Ascending aorta (tissue), 2 donors: ENCODE results near the gene CA10. TPM values are rescaled to one million over a fixed set of nuclear protein-coding genes. Genes with fewer than 3 reads are reported as not detected.

ENCODE experiments used
- DNase-seq, 2 donors: peaks; one replicate each; pipeline ENCODE4 v3.0.0-alpha.2; 2019; ENCODE audit warnings: low spot score in 2 of 2
- H3K27ac ChIP-seq, 2 donors: fragments of 200-600 bp; sonication (generic); one replicate each; pipeline ENCODE4 v1.5.1; 2016 to 2017; ENCODE audit warnings: mild to moderate bottlenecking in 1 of 2
- H3K27me3 ChIP-seq: fragments of 200-600 bp; sonication (generic); one replicate; pipeline ENCODE4 v1.5.1; 2017
- H3K36me3 ChIP-seq, 2 donors: fragments of 200-600 bp; sonication (generic); one replicate each; pipeline ENCODE4 v1.5.1; 2016
- H3K4me1 ChIP-seq, 2 donors: fragments of 200-600 bp; sonication (generic); one replicate each; pipeline ENCODE4 v1.5.1; 2016 to 2017; ENCODE audit warnings: mild to moderate bottlenecking in 1 of 2
- H3K4me3 ChIP-seq, 2 donors: fragments of 200-600 bp; sonication (generic); one replicate each; pipeline ENCODE4 v1.5.1; 2016 to 2017; ENCODE audit warnings: mild to moderate bottlenecking in 1 of 2
- H3K9me3 ChIP-seq, 2 donors: fragments of 200-600 bp; sonication (generic); one replicate each; pipeline ENCODE4 v1.5.1; 2016
- intact Hi-C: fragments of 100-400 bp; cut with DNase I; formaldehyde crosslinking; loops from one replicate; pipeline ENCODE4 v1.15.1; 2023
- total RNA-seq: library from RNA; depleted of rRNA; stranded (reverse); fragments of >200 nt; gene quantifications from one replicate; pipeline ENCODE4 v1.1.0, GENCODE V29; 2016
- TF ChIP-seq, protein P1 (sequence below), 3 experiments: fragments of 200-600 bp in 2 of 3; fragments of 450-650 bp in 1 of 3; sonication (generic) in 2 of 3; IDR thresholded peaks; one replicate each; pipeline ENCODE4 v1.5.1; 2016 to 2019; ENCODE audit warnings: antibody characterized with exemption in 3 of 3, mild to moderate bottlenecking in 1 of 3, moderate library complexity in 1 of 3

CA10 gene
- total RNA-seq, 1 donor from 2014 or later: not detected

DNA sequence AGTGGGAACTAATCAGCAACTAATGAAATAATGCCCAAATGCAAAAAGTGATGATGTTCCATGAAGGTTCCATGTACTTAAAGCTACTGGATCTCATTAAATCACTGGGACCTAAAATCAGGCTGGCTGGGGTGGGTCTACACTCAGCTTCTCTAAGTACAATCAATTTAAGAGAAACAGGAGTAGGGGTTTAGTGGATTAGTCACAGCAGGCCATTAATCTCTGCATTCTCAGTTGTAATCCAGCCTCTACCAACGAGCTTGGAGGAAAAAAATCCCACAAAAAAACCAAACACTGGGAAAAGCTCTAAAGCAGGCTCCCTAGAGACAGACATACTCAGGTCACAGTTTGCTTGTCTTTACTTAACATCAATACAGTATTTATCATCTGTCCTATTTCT lies 15.0 kb downstream of the CA10 start:
- Histone ChIP-seq H3K4me1 (no peaks in the 10 kb centered on the region), H3K27me3 (no peaks in the 10 kb centered on the region), H3K4me3 (no peak overlapping the region), H3K9me3 (no peaks in the 10 kb centered on the region), H3K27ac (no peak overlapping the region), H3K36me3 (no peaks in the 10 kb centered on the region)
- intact Hi-C loops: no loop called here
- TF ChIP-seq, protein P1, sequence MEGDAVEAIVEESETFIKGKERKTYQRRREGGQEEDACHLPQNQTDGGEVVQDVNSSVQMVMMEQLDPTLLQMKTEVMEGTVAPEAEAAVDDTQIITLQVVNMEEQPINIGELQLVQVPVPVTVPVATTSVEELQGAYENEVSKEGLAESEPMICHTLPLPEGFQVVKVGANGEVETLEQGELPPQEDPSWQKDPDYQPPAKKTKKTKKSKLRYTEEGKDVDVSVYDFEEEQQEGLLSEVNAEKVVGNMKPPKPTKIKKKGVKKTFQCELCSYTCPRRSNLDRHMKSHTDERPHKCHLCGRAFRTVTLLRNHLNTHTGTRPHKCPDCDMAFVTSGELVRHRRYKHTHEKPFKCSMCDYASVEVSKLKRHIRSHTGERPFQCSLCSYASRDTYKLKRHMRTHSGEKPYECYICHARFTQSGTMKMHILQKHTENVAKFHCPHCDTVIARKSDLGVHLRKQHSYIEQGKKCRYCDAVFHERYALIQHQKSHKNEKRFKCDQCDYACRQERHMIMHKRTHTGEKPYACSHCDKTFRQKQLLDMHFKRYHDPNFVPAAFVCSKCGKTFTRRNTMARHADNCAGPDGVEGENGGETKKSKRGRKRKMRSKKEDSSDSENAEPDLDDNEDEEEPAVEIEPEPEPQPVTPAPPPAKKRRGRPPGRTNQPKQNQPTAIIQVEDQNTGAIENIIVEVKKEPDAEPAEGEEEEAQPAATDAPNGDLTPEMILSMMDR (IDR thresholded peaks at IDR 0.05): no peak
- no peak for DNase-seq

DNA sequence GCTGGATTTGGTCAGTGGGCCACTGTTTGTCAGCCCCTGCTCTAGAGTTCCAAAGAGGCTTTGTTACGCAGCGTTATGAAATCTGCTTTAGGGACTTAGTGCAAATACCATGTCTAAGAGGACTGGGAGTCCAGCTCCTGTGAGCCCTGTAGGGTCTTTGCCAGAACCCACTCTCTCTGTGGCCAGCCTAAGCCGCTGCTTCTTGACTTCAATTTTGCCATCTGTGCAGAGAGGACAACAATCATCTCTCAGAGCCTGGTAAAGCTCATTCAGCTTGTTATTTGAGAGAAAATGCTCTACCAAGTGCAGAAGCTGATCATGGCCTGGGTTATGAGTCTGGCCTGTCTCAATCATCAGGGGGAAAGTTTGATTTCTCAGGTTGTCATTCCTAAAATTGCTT lies 17.9 kb downstream of the CA10 start:
- TF ChIP-seq, protein P1 (IDR thresholded peaks at IDR 0.05): no peak
- no peaks in the 10 kb centered on the region for H3K27me3 ChIP-seq
- H3K36me3 ChIP-seq: no peaks in the 10 kb centered on the region
- no peak overlapping the region for H3K4me3 ChIP-seq
- no peaks in the 10 kb centered on the region for H3K4me1 ChIP-seq
- intact Hi-C loops: no loop called here
- H3K27ac ChIP-seq: no peak overlapping the region
- no peak for DNase-seq
- H3K9me3 ChIP-seq: no peaks in the 10 kb centered on the region

DNA sequence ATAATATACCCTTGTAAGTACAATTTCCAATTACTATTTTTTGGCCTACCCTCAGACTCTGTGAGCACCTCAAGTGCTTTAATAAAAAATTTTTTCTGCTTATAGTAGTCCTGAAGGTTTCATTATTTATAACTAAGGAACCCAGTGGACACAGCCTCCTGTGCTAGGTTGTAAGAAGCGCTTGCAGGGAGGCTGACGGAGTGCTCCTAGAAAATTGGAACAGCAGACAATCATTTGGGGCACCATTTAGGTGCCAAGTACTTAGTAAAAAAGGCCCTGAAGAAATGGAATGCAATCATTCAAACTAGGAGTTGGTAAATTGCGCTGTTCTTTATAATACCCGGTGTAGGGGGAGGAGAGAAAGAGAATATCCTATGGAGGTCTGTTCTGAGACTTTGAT lies 19.8 kb downstream of the CA10 start:
- no peak overlapping the region for H3K4me3 ChIP-seq
- no peaks in the 10 kb centered on the region for H3K4me1 ChIP-seq
- H3K36me3 ChIP-seq: no peaks in the 10 kb centered on the region
- H3K9me3 ChIP-seq: no peaks in the 10 kb centered on the region
- TF ChIP-seq, protein P1 (IDR thresholded peaks at IDR 0.05): no peak
- H3K27me3 ChIP-seq: no peaks in the 10 kb centered on the region
- intact Hi-C loops: no loop called here
- DNase-seq: no peak
- no peak overlapping the region for H3K27ac ChIP-seq

DNA sequence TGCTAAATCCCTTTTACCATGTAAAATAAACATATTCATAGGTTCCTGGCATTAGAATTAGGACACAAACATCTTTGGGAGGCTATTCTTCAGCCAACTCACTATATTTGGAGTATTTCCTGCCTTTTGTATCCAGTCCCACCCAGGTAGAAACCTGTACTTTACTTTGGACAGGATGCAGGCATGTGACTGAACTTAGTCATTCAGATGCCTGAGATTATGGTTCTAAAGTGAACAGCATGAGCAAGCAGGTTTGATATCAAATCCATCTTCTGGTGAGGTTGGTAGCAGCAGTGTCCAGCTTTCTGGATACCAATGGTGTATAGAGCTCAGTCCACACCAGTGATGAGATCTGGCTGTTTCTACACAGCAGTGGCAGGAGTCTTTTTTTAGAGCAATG lies 20.2 kb downstream of the CA10 start:
- Histone ChIP-seq H3K4me3 (no peak overlapping the region), H3K4me1 (no peaks in the 10 kb centered on the region), H3K27me3 (no peaks in the 10 kb centered on the region), H3K27ac (no peak overlapping the region), H3K36me3 (no peaks in the 10 kb centered on the region), H3K9me3 (no peaks in the 10 kb centered on the region)
- intact Hi-C loops: no loop called here
- TF ChIP-seq, protein P1 (IDR thresholded peaks at IDR 0.05): no peak
- DNase-seq: no peak

DNA sequence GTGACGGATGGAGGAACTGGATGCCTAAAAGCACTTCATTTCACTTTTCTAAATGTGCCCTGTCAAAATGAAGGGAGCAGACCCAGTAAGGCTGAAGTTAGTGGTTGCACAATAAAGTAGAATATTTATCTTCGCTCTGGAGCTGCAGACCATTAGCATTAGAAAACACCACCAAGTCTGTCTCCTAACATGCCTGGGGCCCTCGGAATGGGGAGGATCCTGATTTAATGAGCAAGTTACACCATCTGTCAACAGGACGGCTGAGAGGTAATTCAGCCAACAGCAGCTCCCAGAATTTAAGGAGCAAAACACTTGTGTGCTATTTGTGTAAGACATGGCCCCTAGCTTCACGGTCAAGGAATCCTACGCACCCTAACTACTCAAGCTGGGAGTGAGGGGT lies 22.3 kb downstream of the CA10 start:
- TF ChIP-seq, protein P1 (IDR thresholded peaks at IDR 0.05): no peak
- intact Hi-C loops: no loop called here
- Histone ChIP-seq H3K4me3 (no peak overlapping the region), H3K27ac (no peak overlapping the region), H3K4me1 (no peaks in the 10 kb centered on the region), H3K9me3 (no peaks in the 10 kb centered on the region), H3K27me3 (no peaks in the 10 kb centered on the region), H3K36me3 (no peaks in the 10 kb centered on the region)
- no peak for DNase-seq

DNA sequence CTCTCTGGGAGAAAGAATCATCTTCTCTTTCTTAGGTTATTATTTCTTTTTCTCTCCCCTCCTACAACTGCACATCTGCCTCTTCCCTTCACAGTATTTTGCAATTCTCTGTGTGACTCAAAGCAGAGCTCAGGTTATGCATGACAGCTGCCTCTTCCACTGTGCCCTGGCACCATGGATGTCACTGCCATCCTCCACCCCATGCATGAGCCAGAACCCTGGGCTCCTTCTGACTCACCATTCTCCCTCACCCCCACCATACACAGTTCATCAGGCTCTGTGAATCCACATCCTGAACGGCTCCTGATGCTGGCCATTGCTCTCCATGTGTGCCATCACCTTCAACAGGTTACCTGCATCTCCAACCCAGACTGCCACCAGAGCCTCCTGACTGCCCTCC lies 23.9 kb downstream of the CA10 start:
- no peaks in the 10 kb centered on the region for H3K4me1 ChIP-seq
- intact Hi-C loops: no loop called here
- no peak overlapping the region for H3K27ac ChIP-seq
- no peak overlapping the region for H3K4me3 ChIP-seq
- TF ChIP-seq, protein P1 (IDR thresholded peaks at IDR 0.05): no peak
- no peaks in the 10 kb centered on the region for H3K9me3 ChIP-seq
- no peaks in the 10 kb centered on the region for H3K27me3 ChIP-seq
- no peak for DNase-seq
- H3K36me3 ChIP-seq: no peaks in the 10 kb centered on the region
